K562 (cell line): ENCODE data around the gene MBP. TPM values are rescaled to one million over a fixed set of nuclear protein-coding genes. Genes with fewer than 3 reads are reported as not detected.

Experiments used
- ATAC-seq: fragments of 200-7000 bp; cut with Tn5 transposase; 3 replicates; pipeline ENCODE4 v1.9.1; 2020; ENCODE audit warnings: moderate library complexity
- BruUV-seq: library from RNA; stranded (reverse); fragments of 400-500 nt; replicated peaks from 2 replicates; lab custom pipeline; 2021; lab: Mats Ljungman, UMichigan
- CTCF ChIA-PET: fragments of 300-600 bp; formaldehyde crosslinking; extraction: SDS; loops from one replicate; lab custom pipeline; 2021; ENCODE audit warnings: low intra/inter-chr PET ratio; lab: Yijun Ruan, JAX
- POLR2A ChIA-PET: fragments of 300-600, 350-650 bp; sonication (Branson Sonifier 250); formaldehyde crosslinking; extraction: SDS; loops from one replicate; lab custom pipeline; 2021; ENCODE audit warnings: antibody characterized with exemption, inconsistent platforms; lab: Yijun Ruan, JAX
- DNase-seq, 4 experiments: peaks; one replicate each; pipeline versions ENCODE4 v3.0.0 to v3.0.0-alpha.2; 2011 to 2018; ENCODE audit warnings: low spot score in 3 of 4, mixed read lengths in 3 of 4; ENCODE audit errors: extremely low read depth in 1 of 4
- FAIRE-seq: peaks from 2 replicates; lab custom pipeline; 2011; peaks lifted over from hg19 to GRCh38; lab: Jason Lieb, UNC
- H2AFZ ChIP-seq: 2 replicates; pipeline ENCODE4 v1.6.0; 2011; ENCODE audit warnings: low read depth, low read length, control low read depth, inconsistent platforms
- H3K27ac ChIP-seq: fragments of 200-600 bp; 3 replicates; pipeline ENCODE4 v1.8.0; 2011; ENCODE audit warnings: low read depth, mild to moderate bottlenecking, control low read depth, inconsistent platforms, low read length, moderate library complexity, mixed read lengths; ENCODE audit errors: extremely low read depth
- H3K27me3 ChIP-seq, 2 experiments: fragments of 300-600 bp in 1 of 2; 2 replicates in 1 of 2; 3 replicates in 1 of 2; pipeline versions ENCODE4 v1.6.0 to v1.8.0; 2011; ENCODE audit warnings: inconsistent platforms in 2 of 2, low read length in 2 of 2, mild to moderate bottlenecking in 1 of 2, mixed read lengths in 1 of 2, moderate library complexity in 1 of 2; ENCODE audit not compliant: control insufficient read depth in 2 of 2, insufficient read depth in 2 of 2
- H3K36me3 ChIP-seq: fragments of 300-600 bp; 3 replicates; pipeline ENCODE4 v1.8.0; 2011; ENCODE audit warnings: mild to moderate bottlenecking, low read length, inconsistent platforms; ENCODE audit not compliant: control insufficient read depth, insufficient read depth
- H3K4me1 ChIP-seq, 2 experiments: fragments of 200-600 bp in 1 of 2; replicated peaks in 1 of 2; 2 replicates in 1 of 2; 3 replicates in 1 of 2; pipeline versions ENCODE4 v1.5.1 to v1.8.0; 2011; ENCODE audit warnings: inconsistent platforms in 2 of 2, low read length in 2 of 2, mild to moderate bottlenecking in 1 of 2, mixed read lengths in 1 of 2, moderate library complexity in 1 of 2; ENCODE audit not compliant: control insufficient read depth in 2 of 2, insufficient read depth in 2 of 2
- H3K4me2 ChIP-seq: 2 replicates; pipeline ENCODE4 v1.6.1; 2011; ENCODE audit warnings: low read length, control low read depth, inconsistent platforms, mixed read lengths; ENCODE audit not compliant: insufficient read depth
- H3K4me3 ChIP-seq: fragments of 200-600 bp; sonication (generic), shearing (Covaris generic); 2 replicates; pipeline ENCODE4 v1.5.1; 2016; ENCODE audit warnings: control low read depth, inconsistent platforms
- H3K79me2 ChIP-seq: fragments of 200-600 bp; 3 replicates; pipeline ENCODE4 v1.8.0; 2011; ENCODE audit warnings: low read length, inconsistent platforms; ENCODE audit not compliant: control insufficient read depth, insufficient read depth
- H3K9ac ChIP-seq, 2 experiments: 2 replicates each; pipeline versions ENCODE4 v1.6.0 to v1.6.1; 2011; ENCODE audit warnings: low read depth in 2 of 2, low read length in 2 of 2, control low read depth in 1 of 2, inconsistent platforms in 1 of 2, mild to moderate bottlenecking in 1 of 2, mixed read lengths in 1 of 2; ENCODE audit not compliant: insufficient read depth in 1 of 2
- H3K9me1 ChIP-seq: one replicate; pipeline ENCODE4 v1.6.0; 2011; ENCODE audit warnings: inconsistent platforms, mild to moderate bottlenecking, low read length, moderate library complexity; ENCODE audit not compliant: control insufficient read depth, insufficient read depth
- H3K9me3 ChIP-seq: replicated peaks from 2 replicates; pipeline ENCODE4 v1.5.1; 2011; ENCODE audit warnings: low read depth, low read length, inconsistent platforms; ENCODE audit not compliant: control insufficient read depth, insufficient read depth
- H4K20me1 ChIP-seq: replicated peaks from 2 replicates; pipeline ENCODE4 v1.6.1; 2011; ENCODE audit warnings: low read length, inconsistent platforms, mixed read lengths; ENCODE audit not compliant: control insufficient read depth, insufficient read depth
- GABPA ChIP-seq: fragments of 200-800 bp; sonication (Bioruptor generic); conservative IDR thresholded peaks from 2 replicates; pipeline ENCODE4 v1.6.1; 2016; ENCODE audit warnings: low read depth, missing genetic modification characterization, missing compliant biosample characterization
- HIVEP1 ChIP-seq: fragments of 250-450 bp; sonication (Bioruptor Pico); IDR thresholded peaks from 2 replicates; pipeline ENCODE4 v1.4.0; 2020; ENCODE audit warnings: mild to moderate bottlenecking
- IRF9 ChIP-seq: fragments of 450-650 bp; IDR thresholded peaks from 2 replicates; pipeline ENCODE4 v1.6.1; 2016; ENCODE audit warnings: missing biosample characterization, missing genetic modification characterization
- NONO ChIP-seq, 2 experiments: fragments of 200-400 bp in 1 of 2; fragments of 450-650 bp in 1 of 2; formaldehyde crosslinking in 1 of 2; IDR thresholded peaks; 2 replicates each; pipeline ENCODE4 v1.6.1; 2017; ENCODE audit warnings: low read depth in 2 of 2, mild to moderate bottlenecking in 2 of 2, moderate library complexity in 2 of 2, low read length in 1 of 2
- SIN3B ChIP-seq: fragments of 450-650 bp; IDR thresholded peaks from 2 replicates; pipeline ENCODE4 v1.6.1; 2017; ENCODE audit warnings: low read depth, mild to moderate bottlenecking, moderate library complexity
- SRSF7 ChIP-seq: fragments of 200-400 bp; formaldehyde crosslinking; optimal IDR thresholded peaks from 2 replicates; pipeline ENCODE3; 2017; ENCODE audit warnings: mild to moderate bottlenecking, low read depth, low read length
- UBTF ChIP-seq, 2 experiments: IDR thresholded peaks; 2 replicates each; pipeline ENCODE4 v1.6.1; 2012; ENCODE audit warnings: improper control_type of control experiment in 2 of 2, low read depth in 2 of 2, low read length in 2 of 2, borderline replicate concordance in 1 of 2
- WGBS: fragments of 100-300 bp; shearing (Covaris generic); methylation state at CpG from one replicate; pipeline ENCODE4 v1.1.6; 2016; ENCODE audit warnings: low coverage, mixed read lengths; ENCODE audit not compliant: insufficient coverage; ENCODE audit errors: missing lambda C conversion rate; 5-methylcytosine and 5-hydroxymethylcytosine counted together
- in situ Hi-C: fragments of 300-500 bp; cut with MboI; formaldehyde crosslinking; loops from 4 replicates; pipeline ENCODE4 v1.15.0; 2018; ENCODE audit warnings: inconsistent platforms, mixed read lengths
- intact Hi-C: fragments of 100-400 bp; cut with micrococcal nuclease; formaldehyde crosslinking; loops from 2 replicates; pipeline ENCODE4 v1.14.2; 2022
- polyA plus RNA-seq, 8 experiments: library from polyadenylated mRNA; depleted of rRNA in 4 of 8; stranded (reverse) in 5 of 8; unstranded in 3 of 8; fragments of >200 nt; fragmentation: Nextera tagmentation in 2 of 8; fragmentation: Illumina TruSeq in 1 of 8; extraction: Ambion mirVana in 2 of 8; extraction: Trizol in 1 of 8; gene quantifications; 2 replicates each; pipeline versions ENCODE4 v1.2.1 to v1.2.3, GENCODE V29; 2011 to 2014; ENCODE audit warnings: inconsistent platforms in 1 of 8, missing spikeins in 1 of 8
- total RNA-seq, 7 experiments: library from RNA; depleted of rRNA in 6 of 7; stranded (reverse); fragments of >200 nt in 6 of 7; fragmentation: Illumina TruSeq in 2 of 7; extraction: Trizol in 2 of 7; gene quantifications; 2 replicates each; pipeline versions ENCODE4 v1.2.1 to v1.2.3, GENCODE V29; 2011 to 2021; ENCODE audit warnings: low replicate concordance in 1 of 7

Gene MBP
- total and polyA plus RNA-seq, 9 of the 15 experiments (the other 6 are each of a cell fraction or from before 2014, with no cell fraction given), result 0.09 TPM; not detected in 8

- POLR2A ChIA-PET, result interaction anchor here (0.9 kb wide), 1 partner anchor 54 kb away, joined by 3 read pairs; no protein-coding TSS in a partner anchor
- Histone ChIP-seq H3K27me3 (no peaks in the 10 kb centered on the region; a peak in 1 of 5 replicates), H3K4me2 (no peak overlapping the region), H2AFZ (no peak overlapping the region), H3K79me2 (no peaks in the 10 kb centered on the region), H3K4me3 (no peak overlapping the region), H3K9me1 (no peaks in the 10 kb centered on the region), H3K9ac (no peak overlapping the region), H3K36me3 (no peaks in the 10 kb centered on the region), H4K20me1 (no peaks in the 10 kb centered on the region), H3K4me1 (no peaks in the 10 kb centered on the region), H3K9me3 (no peaks in the 10 kb centered on the region), H3K27ac (no peak overlapping the region)
- FAIRE-seq (no peak), DNase-seq (no peak), ATAC-seq (no peak)
- in situ Hi-C loops, result no loop called here
- BruUV-seq, result no TSS peak
- no peak for TF ChIP-seq HIVEP1 (CRISPR knock-in tag)
- TF ChIP-seq NONO (IDR thresholded peaks at IDR 0.05; ENCODE audit: low read depth in 2 of 2, low read length in 1 of 2), result no peak
- no peak for TF ChIP-seq UBTF (IDR thresholded peaks at IDR 0.05; ENCODE audit: borderline replicate concordance in 1 of 2, low read depth in 2 of 2, low read length in 2 of 2)
- no peak for TF ChIP-seq IRF9
- no peak for TF ChIP-seq SRSF7
- no peak for TF ChIP-seq SIN3B
- no peak for TF ChIP-seq GABPA
- CTCF ChIA-PET, result no interaction called here
- WGBS, result 0% methylated on average over 1 of the region's 9 CpGs
- intact Hi-C loops, result no loop called here
These were observed 5.3 kb upstream of the MBP start for GRCh38 chr18:77137851-77138250.
